Measurements from ENCODE around the gene PSMG1. TPM values are rescaled to one million over a fixed set of nuclear protein-coding genes. Genes with fewer than 3 reads are reported as not detected.

The PSMG1 gene
- total and polyA plus RNA-seq, 5 donors from 2014 or later, result 15.6 to 52.0 (median 46.3) TPM

DNA sequence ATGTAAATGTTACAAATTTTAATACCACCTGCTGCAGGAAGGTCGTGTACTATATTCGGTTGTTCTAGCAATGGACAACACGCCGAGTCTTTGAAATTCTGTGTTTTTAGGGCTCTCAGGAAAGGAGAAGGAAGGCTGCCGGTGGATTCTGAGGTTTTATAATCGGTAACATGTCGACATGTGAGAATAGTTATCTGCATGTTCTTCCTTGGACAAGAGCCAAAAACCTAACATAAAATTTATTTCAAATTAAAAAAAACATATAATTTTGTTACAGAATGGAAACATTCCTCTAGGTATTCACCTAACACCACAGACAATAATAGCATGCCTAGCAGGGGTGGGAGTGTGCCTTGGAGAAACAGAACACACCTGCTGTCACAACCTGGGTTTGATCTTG, 4.8 kb downstream of the PSMG1 start:
- Mint-ChIP-seq H3K36me3 (peaks cover 14% of the 10 kb centered on the region), H3K9me3 (no peaks in the 10 kb centered on the region), H3K27ac (no peak overlapping the region), H3K4me3 (peak overlapping the region in 1 of 4 donors; percentile 68), H3K4me1 (peaks cover 22 to 37% (median 28%) of the 10 kb centered on the region in 4 donors), H3K27me3 (no peaks in the 10 kb centered on the region)
- no peaks in the 10 kb centered on the region for H3K9me3 ChIP-seq (ENCODE audit: control insufficient read depth in 2 of 2, low read length in 2 of 2)
- H3K36me3 ChIP-seq (ENCODE audit: control insufficient read depth, insufficient read depth, low read length), result peaks cover 35% of the 10 kb centered on the region
- no peak for ATAC-seq (ENCODE audit: low read depth in 2 of 2)
- peaks cover 17% of the 10 kb centered on the region for H3K4me1 ChIP-seq (ENCODE audit: control insufficient read depth, insufficient read depth, low read length, poor library complexity, severe bottlenecking)
- no peak overlapping the region for H3K4me3 ChIP-seq (ENCODE audit: low read depth, low read length)
- no peak overlapping the region for H3K27ac ChIP-seq (ENCODE audit: insufficient read depth, low read length, poor library complexity, severe bottlenecking)
- no peak for DNase-seq
- H3K27me3 ChIP-seq (ENCODE audit: control insufficient read depth, insufficient read depth, low read length), result no peaks in the 10 kb centered on the region

DNA sequence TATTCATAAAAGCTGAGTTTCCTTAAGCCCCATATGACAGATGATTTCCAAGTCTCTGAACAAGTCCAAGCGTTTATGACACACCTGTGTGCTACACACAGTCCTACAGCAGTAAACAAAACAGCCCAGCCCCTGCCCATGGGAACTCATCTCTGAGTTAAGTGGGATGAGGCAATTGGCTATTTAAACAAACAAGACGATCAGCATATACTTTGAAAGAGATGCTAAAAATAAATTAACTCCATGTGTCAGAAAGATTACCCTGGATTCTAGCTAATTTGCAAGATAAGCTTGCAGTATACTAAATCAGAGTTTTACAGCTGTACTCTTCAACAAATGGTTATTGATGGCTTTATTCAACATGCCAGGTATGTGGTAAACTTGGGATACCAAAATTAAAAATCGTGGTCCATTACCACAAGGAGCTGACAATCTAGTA, 7.0 kb downstream of the PSMG1 start:
- Histone ChIP-seq H3K4me3 (ENCODE audit: low read depth, low read length) (no peak overlapping the region), H3K4me1 (ENCODE audit: control insufficient read depth, insufficient read depth, low read length, poor library complexity, severe bottlenecking) (peaks cover 1% of the 10 kb centered on the region), H3K27ac (ENCODE audit: insufficient read depth, low read length, poor library complexity, severe bottlenecking) (no peak overlapping the region), H3K9me3 (ENCODE audit: control insufficient read depth in 2 of 2, low read length in 2 of 2) (no peaks in the 10 kb centered on the region), H3K36me3 (ENCODE audit: control insufficient read depth, insufficient read depth, low read length) (peaks cover 43% of the 10 kb centered on the region), H3K27me3 (ENCODE audit: control insufficient read depth, insufficient read depth, low read length) (no peaks in the 10 kb centered on the region)
- no peaks in the 10 kb centered on the region for H3K27me3 Mint-ChIP-seq
- no peak for DNase-seq
- H3K4me3 Mint-ChIP-seq, result no peak overlapping the region
- ATAC-seq (ENCODE audit: low read depth in 2 of 2), result no peak
- H3K27ac Mint-ChIP-seq, result no peak overlapping the region
- H3K4me1 Mint-ChIP-seq, result peaks cover 10 to 25% (median 18%) of the 10 kb centered on the region in 4 donors
- peaks cover 25% of the 10 kb centered on the region for H3K36me3 Mint-ChIP-seq
- H3K9me3 Mint-ChIP-seq, result no peaks in the 10 kb centered on the region

DNA sequence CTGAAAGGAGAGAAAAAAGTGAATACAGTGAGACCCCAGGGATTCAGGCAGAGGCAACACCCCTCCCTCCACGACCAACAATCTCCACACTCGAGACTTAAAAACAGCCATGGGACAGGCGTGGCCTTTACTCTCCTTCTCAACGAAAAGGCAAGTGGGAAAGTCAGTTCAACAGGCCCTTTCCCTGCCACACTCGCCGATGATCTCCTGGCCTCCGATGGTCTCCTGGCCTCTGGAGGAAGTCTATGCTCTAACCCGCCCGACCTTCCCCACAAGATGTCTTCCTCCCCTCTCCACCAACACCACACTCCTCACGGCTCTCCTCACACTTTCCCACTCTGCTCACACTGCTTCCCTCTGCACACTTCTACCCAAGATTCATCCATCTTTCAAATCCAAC, 7.6 kb downstream of the PSMG1 start:
- no peak overlapping the region for H3K27ac Mint-ChIP-seq
- Histone ChIP-seq H3K9me3 (ENCODE audit: control insufficient read depth in 2 of 2, low read length in 2 of 2) (no peaks in the 10 kb centered on the region), H3K27me3 (ENCODE audit: control insufficient read depth, insufficient read depth, low read length) (no peaks in the 10 kb centered on the region), H3K4me3 (ENCODE audit: low read depth, low read length) (no peak overlapping the region), H3K36me3 (ENCODE audit: control insufficient read depth, insufficient read depth, low read length) (peaks cover 43% of the 10 kb centered on the region), H3K27ac (ENCODE audit: insufficient read depth, low read length, poor library complexity, severe bottlenecking) (no peak overlapping the region), H3K4me1 (ENCODE audit: control insufficient read depth, insufficient read depth, low read length, poor library complexity, severe bottlenecking) (no peaks in the 10 kb centered on the region)
- no peaks in the 10 kb centered on the region for H3K27me3 Mint-ChIP-seq
- ATAC-seq (ENCODE audit: low read depth in 2 of 2), result no peak
- no peak overlapping the region for H3K4me3 Mint-ChIP-seq
- H3K9me3 Mint-ChIP-seq, result no peaks in the 10 kb centered on the region
- peaks cover 8 to 24% (median 13%) of the 10 kb centered on the region in 4 donors for H3K4me1 Mint-ChIP-seq
- peaks cover 27% of the 10 kb centered on the region for H3K36me3 Mint-ChIP-seq
- DNase-seq, result no peak

DNA sequence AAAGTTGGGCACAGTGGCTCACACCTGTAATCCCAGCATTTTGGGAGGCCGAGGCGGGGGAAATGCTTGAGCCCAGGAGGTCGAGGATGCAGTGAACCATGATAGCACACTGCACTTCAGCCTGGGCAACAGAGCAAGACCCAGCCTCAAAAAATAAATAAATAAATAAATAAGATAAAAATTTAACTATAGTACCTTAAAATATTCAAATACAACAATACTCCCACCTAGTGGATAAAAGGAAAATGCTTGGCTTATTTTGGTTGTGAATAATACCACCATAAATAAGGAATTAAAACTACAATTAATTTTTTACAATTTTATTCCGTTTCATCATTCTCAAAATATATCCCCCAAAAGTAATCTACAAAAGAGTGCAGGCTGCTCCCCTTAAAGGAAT, 8.1 kb downstream of the PSMG1 start:
- Histone ChIP-seq H3K27me3 (ENCODE audit: control insufficient read depth, insufficient read depth, low read length) (no peaks in the 10 kb centered on the region), H3K4me1 (ENCODE audit: control insufficient read depth, insufficient read depth, low read length, poor library complexity, severe bottlenecking) (no peaks in the 10 kb centered on the region), H3K27ac (ENCODE audit: insufficient read depth, low read length, poor library complexity, severe bottlenecking) (no peak overlapping the region), H3K36me3 (ENCODE audit: control insufficient read depth, insufficient read depth, low read length) (peaks cover 43% of the 10 kb centered on the region), H3K4me3 (ENCODE audit: low read depth, low read length) (no peak overlapping the region), H3K9me3 (ENCODE audit: control insufficient read depth in 2 of 2, low read length in 2 of 2) (no peaks in the 10 kb centered on the region)
- no peak for ATAC-seq (ENCODE audit: low read depth in 2 of 2)
- DNase-seq, result peak in 2 of 3 donors; percentile 27 to 31
- peaks cover 3 to 19% (median 9%) of the 10 kb centered on the region in 4 donors for H3K4me1 Mint-ChIP-seq
- H3K9me3 Mint-ChIP-seq, result no peaks in the 10 kb centered on the region
- H3K27ac Mint-ChIP-seq, result no peak overlapping the region
- no peak overlapping the region for H3K4me3 Mint-ChIP-seq
- peaks cover 24% of the 10 kb centered on the region for H3K36me3 Mint-ChIP-seq
- H3K27me3 Mint-ChIP-seq, result no peaks in the 10 kb centered on the region

DNA sequence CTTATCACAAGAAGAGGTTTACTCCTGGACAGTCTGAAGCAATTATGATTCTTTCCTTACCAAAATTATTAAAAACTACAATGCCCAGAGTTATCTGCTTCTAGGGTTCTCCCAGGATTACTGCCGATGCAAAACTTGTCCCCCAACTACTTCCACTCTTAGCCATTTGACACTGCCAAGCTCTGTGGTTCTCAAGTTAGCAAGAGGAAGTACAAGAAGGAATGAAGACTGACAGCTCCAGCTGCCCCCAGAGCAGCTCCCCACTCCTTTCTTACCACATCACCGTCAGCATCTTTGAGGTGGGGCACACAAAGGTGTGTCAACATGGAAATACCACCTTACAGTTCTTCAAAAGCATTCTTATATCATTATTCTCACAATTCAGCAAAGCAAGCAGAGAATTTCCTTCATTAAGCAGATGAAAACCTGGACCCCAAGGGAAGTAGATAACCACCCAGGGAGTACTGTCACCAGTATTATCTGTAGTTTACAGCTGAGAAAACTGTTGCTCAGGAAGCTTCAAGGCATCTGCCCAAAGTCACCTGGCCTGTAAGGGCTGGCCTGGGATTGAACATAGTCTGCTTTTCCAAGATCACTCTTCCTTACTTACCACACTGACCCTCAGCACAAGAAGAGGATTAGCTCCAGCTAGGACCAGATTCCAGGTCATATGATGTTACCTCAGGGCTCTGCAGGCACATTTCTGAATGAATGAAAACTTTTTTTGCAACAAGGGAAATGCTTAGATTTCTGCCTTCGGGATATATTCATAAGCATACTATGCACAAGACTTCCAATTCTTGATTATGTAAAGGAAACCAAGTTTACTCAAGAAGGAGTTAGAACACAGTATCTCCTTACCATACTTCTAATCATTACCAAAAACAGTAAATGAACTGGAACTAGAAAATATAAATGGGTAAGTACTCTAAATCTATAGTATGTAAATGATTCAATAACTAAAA, 9.3 kb downstream of the PSMG1 start:
- Mint-ChIP-seq H3K36me3 (peaks cover 27% of the 10 kb centered on the region), H3K27ac (peak overlapping the region in 2 of 3 donors; percentile 26 to 49)
- H3K36me3 ChIP-seq (ENCODE audit: control insufficient read depth, insufficient read depth, low read length), result peaks cover 38% of the 10 kb centered on the region

DNA sequence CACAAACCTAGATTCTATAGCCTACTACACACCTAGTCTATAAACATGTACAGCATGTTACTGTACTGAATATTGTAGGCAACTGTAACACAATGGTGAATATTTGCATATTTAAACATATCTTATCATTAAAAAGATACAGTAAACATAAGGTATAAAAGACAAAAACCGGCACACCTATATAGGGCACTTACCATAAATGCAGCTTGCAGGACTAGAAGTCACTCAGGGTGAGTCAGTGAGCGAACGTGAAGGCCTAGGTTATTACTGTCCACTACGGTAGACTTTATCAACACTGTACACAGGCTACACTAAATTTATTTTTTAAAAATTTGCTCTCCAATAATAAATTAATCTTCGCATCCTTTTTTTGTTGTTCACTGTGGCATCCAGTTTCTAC, 13.3 kb downstream of the PSMG1 start:
- H3K4me3 Mint-ChIP-seq, result no peak overlapping the region
- Histone ChIP-seq H3K27me3 (ENCODE audit: control insufficient read depth, insufficient read depth, low read length) (peaks cover 3% of the 10 kb centered on the region), H3K9me3 (ENCODE audit: control insufficient read depth in 2 of 2, low read length in 2 of 2) (peaks cover 2 to 3% of the 10 kb centered on the region in 2 experiments), H3K4me1 (ENCODE audit: control insufficient read depth, insufficient read depth, low read length, poor library complexity, severe bottlenecking) (no peaks in the 10 kb centered on the region), H3K27ac (ENCODE audit: insufficient read depth, low read length, poor library complexity, severe bottlenecking) (no peak overlapping the region), H3K36me3 (ENCODE audit: control insufficient read depth, insufficient read depth, low read length) (peaks cover 19% of the 10 kb centered on the region), H3K4me3 (ENCODE audit: low read depth, low read length) (no peak overlapping the region)
- DNase-seq, result no peak
- H3K27me3 Mint-ChIP-seq, result peaks cover 4% of the 10 kb centered on the region
- no peak for ATAC-seq (ENCODE audit: low read depth in 2 of 2)
- peaks cover 0 to 4% (median 2%) of the 10 kb centered on the region in 4 donors for H3K4me1 Mint-ChIP-seq
- H3K9me3 Mint-ChIP-seq, result peaks cover 0 to 9% (median 3%) of the 10 kb centered on the region in 7 donors
- H3K36me3 Mint-ChIP-seq, result peaks cover 23% of the 10 kb centered on the region
- H3K27ac Mint-ChIP-seq, result no peak overlapping the region

More for the DNA sequence above, 9.3 kb downstream of the PSMG1 start:
- Histone ChIP-seq H3K4me1 (ENCODE audit: control insufficient read depth, insufficient read depth, low read length, poor library complexity, severe bottlenecking) (no peaks in the 10 kb centered on the region), H3K4me3 (ENCODE audit: low read depth, low read length) (no peak overlapping the region), H3K9me3 (ENCODE audit: control insufficient read depth in 2 of 2, low read length in 2 of 2) (no peaks in the 10 kb centered on the region), H3K27me3 (ENCODE audit: control insufficient read depth, insufficient read depth, low read length) (no peaks in the 10 kb centered on the region), H3K27ac (ENCODE audit: insufficient read depth, low read length, poor library complexity, severe bottlenecking) (no peak overlapping the region)
- H3K4me1 Mint-ChIP-seq, result peaks cover 0 to 14% (median 4%) of the 10 kb centered on the region in 4 donors
- H3K27me3 Mint-ChIP-seq, result no peaks in the 10 kb centered on the region
- H3K9me3 Mint-ChIP-seq, result no peaks in the 10 kb centered on the region
- no peak overlapping the region for H3K4me3 Mint-ChIP-seq
- ATAC-seq (ENCODE audit: low read depth in 2 of 2), result no peak
- DNase-seq, result no peak

DNA sequence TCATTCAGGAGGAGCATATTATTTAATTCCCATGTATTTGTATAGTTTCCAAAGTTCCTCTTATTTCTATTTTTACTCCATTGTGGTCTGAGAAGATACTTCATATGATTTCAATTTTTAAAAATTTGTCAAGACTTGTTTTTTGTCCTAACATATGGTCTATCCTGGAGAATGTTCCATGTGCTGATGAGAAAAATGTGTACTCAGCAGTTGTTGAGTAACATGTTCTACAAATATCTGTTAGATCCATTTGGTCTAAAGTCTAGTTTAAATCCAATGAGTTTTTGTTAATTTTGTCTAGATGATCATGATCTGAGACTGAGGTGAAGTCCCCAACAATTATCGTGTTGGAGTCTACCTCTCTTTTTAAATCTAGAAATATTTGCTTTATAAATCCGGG, 14.5 kb downstream of the PSMG1 start:
- H3K27ac ChIP-seq (ENCODE audit: insufficient read depth, low read length, poor library complexity, severe bottlenecking), result no peak overlapping the region
- peaks cover 8% of the 10 kb centered on the region for H3K36me3 ChIP-seq (ENCODE audit: control insufficient read depth, insufficient read depth, low read length)
- Mint-ChIP-seq H3K27me3 (peaks cover 4% of the 10 kb centered on the region), H3K4me1 (peaks cover 0 to 4% (median 0%) of the 10 kb centered on the region in 4 donors), H3K4me3 (no peak overlapping the region), H3K27ac (no peak overlapping the region), H3K9me3 (peaks cover 0 to 20% (median 7%) of the 10 kb centered on the region in 7 donors), H3K36me3 (peaks cover 23% of the 10 kb centered on the region)
- peaks cover 9 to 14% of the 10 kb centered on the region in 2 experiments for H3K9me3 ChIP-seq (ENCODE audit: control insufficient read depth in 2 of 2, low read length in 2 of 2)
- DNase-seq (no peak), ATAC-seq (ENCODE audit: low read depth in 2 of 2) (no peak)
- no peak overlapping the region for H3K4me3 ChIP-seq (ENCODE audit: low read depth, low read length)
- no peaks in the 10 kb centered on the region for H3K4me1 ChIP-seq (ENCODE audit: control insufficient read depth, insufficient read depth, low read length, poor library complexity, severe bottlenecking)
- peaks cover 5% of the 10 kb centered on the region for H3K27me3 ChIP-seq (ENCODE audit: control insufficient read depth, insufficient read depth, low read length)

Measured in CD4-positive, CD25-positive, alpha-beta regulatory T cell (primary cell).